ENCODE results near the gene RBP3.

RBP3 gene

GRCh38 chr10:47404937-47405336 is 56.8 kb downstream of the RBP3 start (continued):
- TF ChIP-seq RBAK (tag by site-specific recombination; IDR thresholded peaks at IDR 0.05) = no peak
- no peak for TF ChIP-seq ZNF280D (tag by site-specific recombination; IDR thresholded peaks at IDR 0.05)
- TF ChIP-seq ZNF426 (tag by site-specific recombination; IDR thresholded peaks at IDR 0.05) = no peak
- no peak for TF ChIP-seq ZFP41 (tag by site-specific recombination; IDR thresholded peaks at IDR 0.05; ENCODE audit: borderline replicate concordance)
- no peak for TF ChIP-seq ZNF561 (tag by site-specific recombination; IDR thresholded peaks at IDR 0.05; ENCODE audit: borderline replicate concordance)
- TF ChIP-seq ZFHX2 (tag by site-specific recombination; conservative IDR thresholded peaks at IDR 0.05) = no peak
- no peak for TF ChIP-seq ZNF514 (tag by site-specific recombination; IDR thresholded peaks at IDR 0.05)

GRCh38 chr10:47405857-47406547 is 57.8 kb downstream of the RBP3 start:
- Histone ChIP-seq H3K36me3 (ENCODE audit: control insufficient read depth in 2 of 2, insufficient read depth in 1 of 2, low read length in 2 of 2) (no peaks in the 10 kb centered on the region), H3K9me3 (ENCODE audit: control insufficient read depth, insufficient read depth, low read depth, low read length) (no peaks in the 10 kb centered on the region), H3K4me1 (ENCODE audit: control insufficient read depth, insufficient read depth, low read length) (no peaks in the 10 kb centered on the region), H3K4me3 (ENCODE audit: low read depth, low read length) (no peak overlapping the region), H3K27ac (ENCODE audit: extremely low read depth, low read depth, low read length) (no peak overlapping the region)
- CTCF ChIA-PET = interaction anchor here (0.9 kb wide), 1 partner anchor 32 kb away, joined by 3 read pairs; no protein-coding TSS in a partner anchor
- no peak for TF ChIP-seq KLF7 (tag by site-specific recombination; IDR thresholded peaks at IDR 0.05; ENCODE audit: borderline replicate concordance)
- TF ChIP-seq ZNF843 (tag by site-specific recombination; IDR thresholded peaks at IDR 0.05) = no peak
- TF ChIP-seq YY2 (tag by site-specific recombination; IDR thresholded peaks at IDR 0.05) = no peak
- no peak for TF ChIP-seq ZNF830 (tag by site-specific recombination; IDR thresholded peaks at IDR 0.05; ENCODE audit: low read depth)
- TF ChIP-seq ZNF692 (tag by site-specific recombination; IDR thresholded peaks at IDR 0.05) = no peak
- no peak for TF ChIP-seq ZNF239 (tag by site-specific recombination; IDR thresholded peaks at IDR 0.05)
- TF ChIP-seq ZNF214 (tag by site-specific recombination; IDR thresholded peaks at IDR 0.05; ENCODE audit: borderline replicate concordance) = no peak
- TF ChIP-seq PATZ1 (tag by site-specific recombination; IDR thresholded peaks at IDR 0.05) = no peak
- no peak for TF ChIP-seq KLF9 (tag by site-specific recombination; IDR thresholded peaks at IDR 0.05; ENCODE audit: low read depth)
- no peak for TF ChIP-seq HIC1 (tag by site-specific recombination; IDR thresholded peaks at IDR 0.05)
- POLR2A ChIA-PET = interaction anchor here (1.5 to 3.4 kb wide), 2 partner anchors 21 to 22 kb away, joined by 4 to 14 read pairs; partner anchors contain the start of gene ZNF488

All from HEK293 (cell line).